ENCODE data around the gene GNAI3. TPM values are rescaled to one million over a fixed set of nuclear protein-coding genes. Genes with fewer than 3 reads are reported as not detected.

Gene GNAI3
- 1 to 10 TPM; 5.4 to 9.3 TPM for total RNA-seq

GRCh38 chr1:109548321-109549267 lies at the start of gene GNAI3:
Gene GNAI3, plus strand, starts transcription at chr1:109548615. Its CDS starts 106 bp downstream, at chr1:109548721.
- DNase-seq (ENCODE audit: low spot score) (peak; percentile 88), ATAC-seq (ENCODE audit: insufficient number of reproducible peaks, low FRiP score, low read depth) (peak; percentile 75)
- Histone ChIP-seq H3K27me3 (replicated peaks; ENCODE audit: insufficient read depth) (no peaks in the 10 kb centered on the region), H3K4me1 (ENCODE audit: control insufficient read depth in 1 of 2, low read depth in 2 of 2) (peaks cover 20 to 49% of the 10 kb centered on the region in 2 donors), H3K4me3 (peak within 1 kb of the TSS; percentile 99), H3K27ac (peak within 1 kb of the TSS; percentile 95), H3K9me3 (no peaks in the 10 kb centered on the region), H3K36me3 (no peaks in the 10 kb centered on the region)
- TF ChIP-seq, protein P1, sequence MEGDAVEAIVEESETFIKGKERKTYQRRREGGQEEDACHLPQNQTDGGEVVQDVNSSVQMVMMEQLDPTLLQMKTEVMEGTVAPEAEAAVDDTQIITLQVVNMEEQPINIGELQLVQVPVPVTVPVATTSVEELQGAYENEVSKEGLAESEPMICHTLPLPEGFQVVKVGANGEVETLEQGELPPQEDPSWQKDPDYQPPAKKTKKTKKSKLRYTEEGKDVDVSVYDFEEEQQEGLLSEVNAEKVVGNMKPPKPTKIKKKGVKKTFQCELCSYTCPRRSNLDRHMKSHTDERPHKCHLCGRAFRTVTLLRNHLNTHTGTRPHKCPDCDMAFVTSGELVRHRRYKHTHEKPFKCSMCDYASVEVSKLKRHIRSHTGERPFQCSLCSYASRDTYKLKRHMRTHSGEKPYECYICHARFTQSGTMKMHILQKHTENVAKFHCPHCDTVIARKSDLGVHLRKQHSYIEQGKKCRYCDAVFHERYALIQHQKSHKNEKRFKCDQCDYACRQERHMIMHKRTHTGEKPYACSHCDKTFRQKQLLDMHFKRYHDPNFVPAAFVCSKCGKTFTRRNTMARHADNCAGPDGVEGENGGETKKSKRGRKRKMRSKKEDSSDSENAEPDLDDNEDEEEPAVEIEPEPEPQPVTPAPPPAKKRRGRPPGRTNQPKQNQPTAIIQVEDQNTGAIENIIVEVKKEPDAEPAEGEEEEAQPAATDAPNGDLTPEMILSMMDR (IDR thresholded peaks at IDR 0.05) = no peak

GRCh38 chr1:109499081-109499480 lies 49.3 kb upstream of the GNAI3 start:
- Histone ChIP-seq H3K9me3 (no peaks in the 10 kb centered on the region), H3K36me3 (peaks cover 21% of the 10 kb centered on the region), H3K4me1 (ENCODE audit: control insufficient read depth in 1 of 2, low read depth in 2 of 2) (peaks cover 17 to 62% of the 10 kb centered on the region in 2 donors), H3K27ac (peak overlapping the region; percentile 4 to 34), H3K4me3 (no peak overlapping the region), H3K27me3 (replicated peaks; ENCODE audit: insufficient read depth) (no peaks in the 10 kb centered on the region)
- ATAC-seq (ENCODE audit: insufficient number of reproducible peaks, low FRiP score, low read depth) (no peak), DNase-seq (ENCODE audit: low spot score) (no peak)
- TF ChIP-seq, protein P1 (IDR thresholded peaks at IDR 0.05) = no peak

DNA sequence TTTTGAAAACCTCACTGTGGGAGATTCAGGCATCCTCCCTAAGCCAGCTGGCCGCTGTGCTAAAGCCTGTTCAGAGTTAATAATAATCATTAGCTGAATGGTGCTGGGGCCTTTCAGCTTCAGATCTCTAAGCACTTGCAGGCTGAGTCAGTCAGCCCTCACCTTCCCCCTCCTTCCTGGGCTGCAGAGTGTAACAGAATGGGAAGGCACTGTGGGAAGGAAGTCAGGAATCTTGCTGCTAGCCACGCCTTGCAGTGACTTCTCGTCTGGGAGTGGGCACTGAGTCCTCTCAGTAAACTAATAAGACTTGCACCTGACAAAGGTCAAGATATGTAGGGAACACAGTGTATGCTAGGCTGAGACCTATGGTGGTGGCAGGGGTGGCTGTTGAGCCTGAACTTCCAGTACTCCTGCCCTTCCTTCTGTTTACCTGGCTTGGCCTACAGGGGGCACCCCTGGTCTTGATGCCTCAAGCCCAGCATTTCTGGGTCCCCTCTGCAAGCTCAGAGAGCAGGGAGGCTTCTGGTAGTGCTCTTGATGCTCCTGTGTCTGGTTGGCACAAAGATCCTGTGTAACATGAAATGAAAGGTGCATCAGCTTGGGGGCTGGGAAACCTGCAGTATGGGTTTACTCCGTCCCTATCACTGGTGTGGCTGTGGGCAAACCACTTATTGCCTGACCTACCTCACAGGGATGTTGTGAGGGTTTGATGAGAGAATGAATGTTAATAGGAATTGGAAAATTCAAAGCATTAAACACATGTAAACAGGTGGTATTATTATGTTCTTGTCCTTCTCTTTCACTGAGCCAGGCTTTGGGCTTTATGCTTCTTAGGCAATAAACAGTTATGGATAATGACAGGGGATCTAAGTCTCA lies 48.5 kb upstream of the GNAI3 start:
- Histone ChIP-seq H3K4me1 (ENCODE audit: control insufficient read depth in 1 of 2, low read depth in 2 of 2) (peaks cover 16 to 58% of the 10 kb centered on the region in 2 donors), H3K27ac (peak overlapping the region; percentile 65 to 72), H3K4me3 (no peak overlapping the region), H3K36me3 (peaks cover 21% of the 10 kb centered on the region), H3K27me3 (replicated peaks; ENCODE audit: insufficient read depth) (no peaks in the 10 kb centered on the region), H3K9me3 (no peaks in the 10 kb centered on the region)
- no peak for DNase-seq (ENCODE audit: low spot score)
- ATAC-seq (ENCODE audit: insufficient number of reproducible peaks, low FRiP score, low read depth) = no peak
- TF ChIP-seq, protein P1 (IDR thresholded peaks at IDR 0.05) = peak; percentile 17

- no peak for DNase-seq (ENCODE audit: low spot score)
- Histone ChIP-seq H3K4me3 (peak overlapping the region; percentile 33), H3K9me3 (no peaks in the 10 kb centered on the region), H3K36me3 (peaks cover 17% of the 10 kb centered on the region), H3K27me3 (replicated peaks; ENCODE audit: insufficient read depth) (no peaks in the 10 kb centered on the region), H3K27ac (peak overlapping the region; percentile 65 to 72), H3K4me1 (ENCODE audit: control insufficient read depth in 1 of 2, low read depth in 2 of 2) (peaks cover 13 to 47% of the 10 kb centered on the region in 2 donors)
- no peak for ATAC-seq (ENCODE audit: insufficient number of reproducible peaks, low FRiP score, low read depth)
- TF ChIP-seq, protein P1 (IDR thresholded peaks at IDR 0.05) = no peak
Observed at GRCh38 chr1:109500941-109501381, 47.5 kb upstream of the GNAI3 start.
